Activated CD8-positive, alpha-beta memory T cell treated with anti-CD3 and anti-CD28 coated beads, Interleukin-2, amount 50 U/mL, for 1 hour (primary cell): ENCODE measurements around the gene RIGI.
A peak's percentile ranks its signal among the peaks of the same experiment; 100 is the strongest.
"Not testable (repeated sequence)": the region's sequence is repeated elsewhere in the genome, so short reads cannot be mapped to it uniquely, and the experiment has no call there.

Experiments
- DNase-seq: peaks from one replicate; pipeline ENCODE4 v3.0.0-alpha.2; 2020; ENCODE audit errors: extremely low read depth

Gene RIGI

DNA sequence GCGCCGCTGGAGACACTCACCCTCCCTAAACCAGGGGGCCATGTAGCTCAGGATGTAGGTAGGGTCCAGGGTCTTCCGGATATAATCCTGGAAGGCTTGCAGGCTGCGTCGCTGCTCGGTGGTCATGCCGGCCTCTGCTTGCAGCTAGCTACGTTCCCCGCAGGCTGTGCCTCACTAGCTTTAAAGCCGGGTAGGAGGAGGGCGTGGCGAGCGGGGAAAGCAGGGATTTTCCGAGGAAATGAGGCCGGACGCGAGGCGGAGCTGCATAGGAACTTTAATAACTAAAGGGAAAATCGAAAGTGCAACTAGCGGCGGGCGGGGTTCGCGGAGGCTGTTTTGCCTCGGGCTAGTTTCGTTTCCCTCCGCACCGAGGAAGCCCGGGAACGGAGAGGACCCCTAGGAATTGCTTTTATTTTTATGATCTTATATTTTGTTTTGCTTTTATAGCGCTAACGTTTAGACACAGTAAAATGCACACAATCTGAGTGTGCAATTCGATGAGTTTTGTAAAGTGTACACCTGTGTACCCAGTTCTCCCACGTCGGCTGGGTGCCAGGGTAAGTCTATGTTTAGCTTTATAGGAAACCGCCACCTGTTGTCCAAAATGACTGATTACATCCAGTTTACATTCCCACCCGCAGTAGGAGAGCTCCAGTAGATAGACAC lies at the start of gene RIGI:
Gene RIGI (minus strand): TSS at position 156 of the 666 bp plus-strand sequence. CDS start 30 bp downstream, at position 126.
- peak; percentile 54 for DNase-seq

- DNase-seq, result no peak
Measured at GRCh38 chr9:32574858-32575257, 48.9 kb upstream of the RIGI start.

GRCh38 chr9:32573821-32574220 lies 47.8 kb upstream of the RIGI start:
- DNase-seq, result no peak

- DNase-seq, result peak; percentile 88
Measured at GRCh38 chr9:32572900-32573523, 47.0 kb upstream of the RIGI start, which contains the start of gene NDUFB6. TSS of gene NDUFB6 (minus strand) at chr9:32573159. CDS start at chr9:32573060, 99 bp downstream.

GRCh38 chr9:32571969-32572899 lies 46.2 kb upstream of the RIGI start:
- peak; percentile 69 for DNase-seq

- DNase-seq, result no peak
Measured at GRCh38 chr9:32570262-32570661, 44.3 kb upstream of the RIGI start.

DNA sequence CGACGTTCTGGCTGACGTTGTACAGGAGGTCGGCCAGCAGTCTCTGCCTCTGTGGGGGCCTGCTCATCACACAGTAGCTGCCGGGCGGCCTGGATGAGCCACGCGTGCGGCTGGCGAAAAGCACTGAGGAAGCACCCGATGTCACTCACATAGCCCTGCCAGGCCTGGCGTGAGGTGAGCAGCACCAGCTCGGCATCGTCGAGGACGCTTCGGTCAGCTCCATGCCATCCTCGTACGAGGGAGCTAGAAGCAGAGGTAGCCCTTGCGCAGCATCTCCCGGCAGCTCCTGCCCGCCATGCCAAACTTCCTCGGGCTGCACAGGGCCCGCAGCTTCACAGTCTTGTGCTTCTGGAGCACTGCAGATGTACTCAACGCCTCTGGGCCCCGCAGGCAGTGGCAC lies 40.8 kb upstream of the RIGI start:
- no peak for DNase-seq

DNA sequence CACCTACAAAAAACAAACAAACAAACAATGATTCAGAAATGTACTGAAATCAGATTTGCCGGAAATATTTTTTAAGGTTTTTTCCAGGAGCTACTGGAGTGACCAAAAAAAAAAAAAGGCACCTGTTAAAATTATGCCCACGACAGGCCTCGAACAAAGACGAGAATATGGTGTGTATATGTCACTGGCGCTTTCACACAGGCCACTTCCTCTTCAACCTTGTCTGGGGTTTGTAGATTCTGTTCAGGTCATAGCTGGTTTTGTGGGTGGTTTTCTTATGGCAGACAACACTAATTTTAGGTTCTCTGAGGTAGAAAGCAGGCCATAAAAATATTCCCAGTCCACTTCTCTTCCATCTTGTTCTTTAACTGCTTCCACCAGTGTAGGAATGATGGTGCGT lies 40.0 kb upstream of the RIGI start:
- no peak for DNase-seq

GRCh38 chr9:32558408-32558934 lies 32.5 kb upstream of the RIGI start:
- no peak for DNase-seq

DNA sequence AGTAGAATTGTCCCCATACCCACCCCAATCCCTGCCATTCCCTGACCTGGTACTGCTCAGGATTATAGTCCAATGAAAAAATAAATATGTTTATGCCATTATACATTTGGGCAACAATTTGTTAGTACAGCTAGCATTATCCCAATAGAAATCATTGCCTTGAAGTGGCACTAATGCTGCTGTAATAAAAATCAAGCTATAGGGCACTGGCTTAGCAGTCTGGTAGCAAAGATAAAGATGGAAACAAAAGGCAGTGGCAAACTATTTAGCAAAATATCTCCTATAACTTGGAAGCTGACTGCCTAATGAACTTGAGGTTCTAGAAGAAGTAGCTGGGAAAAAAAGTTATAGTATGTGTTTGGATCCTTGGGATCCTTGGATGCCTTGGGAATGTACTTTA lies 28.6 kb upstream of the RIGI start:
- DNase-seq, result no peak

- no peak for DNase-seq
Measured at GRCh38 chr9:32554107-32554506, 28.1 kb upstream of the RIGI start.

DNA sequence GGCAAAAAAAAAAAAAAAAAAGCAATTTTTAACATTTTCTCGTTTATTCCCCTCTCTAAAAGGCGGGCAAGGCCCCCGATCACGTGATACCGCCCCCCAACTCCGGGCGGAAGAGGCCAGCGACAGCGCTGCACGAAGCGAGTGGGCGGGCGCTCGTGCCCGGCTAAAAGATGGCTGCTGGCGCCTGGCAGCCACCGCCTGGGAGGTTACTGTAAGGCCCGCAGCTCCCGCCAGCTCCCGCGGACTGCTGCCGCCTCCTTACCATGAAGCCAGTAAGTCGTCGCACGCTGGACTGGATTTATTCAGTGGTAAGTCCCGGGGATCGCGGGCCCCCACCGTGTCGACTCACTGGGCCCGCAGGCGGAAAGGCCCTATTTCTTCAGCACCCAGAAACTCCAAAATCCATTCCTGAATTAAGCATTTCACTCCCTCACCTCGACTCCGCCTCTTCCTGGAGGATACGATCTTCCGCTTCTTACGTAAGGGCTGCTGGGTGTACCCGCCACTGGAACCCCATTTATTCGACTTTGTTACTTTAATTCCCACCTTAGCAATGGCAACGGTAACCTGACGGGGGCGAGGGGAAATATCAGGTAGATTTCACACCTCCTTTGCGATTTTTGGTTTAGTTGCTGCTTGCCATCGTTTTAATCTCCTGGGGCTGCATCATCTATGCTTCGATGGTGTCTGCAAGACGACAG lies 26.3 kb upstream of the RIGI start, which contains the start of the genes SMIM27 and TOPORS:
Gene SMIM27 (plus strand): TSS at position 156 of the 701 bp plus-strand sequence. CDS start 108 bp downstream, at position 264.
Gene TOPORS (minus strand): TSS at position 415 of the 701 bp plus-strand sequence. CDS start 150 bp downstream, at position 265.
- DNase-seq, result peak; percentile 77

GRCh38 chr9:32551276-32552051 lies 25.5 kb upstream of the RIGI start:
- DNase-seq, result no peak

DNA sequence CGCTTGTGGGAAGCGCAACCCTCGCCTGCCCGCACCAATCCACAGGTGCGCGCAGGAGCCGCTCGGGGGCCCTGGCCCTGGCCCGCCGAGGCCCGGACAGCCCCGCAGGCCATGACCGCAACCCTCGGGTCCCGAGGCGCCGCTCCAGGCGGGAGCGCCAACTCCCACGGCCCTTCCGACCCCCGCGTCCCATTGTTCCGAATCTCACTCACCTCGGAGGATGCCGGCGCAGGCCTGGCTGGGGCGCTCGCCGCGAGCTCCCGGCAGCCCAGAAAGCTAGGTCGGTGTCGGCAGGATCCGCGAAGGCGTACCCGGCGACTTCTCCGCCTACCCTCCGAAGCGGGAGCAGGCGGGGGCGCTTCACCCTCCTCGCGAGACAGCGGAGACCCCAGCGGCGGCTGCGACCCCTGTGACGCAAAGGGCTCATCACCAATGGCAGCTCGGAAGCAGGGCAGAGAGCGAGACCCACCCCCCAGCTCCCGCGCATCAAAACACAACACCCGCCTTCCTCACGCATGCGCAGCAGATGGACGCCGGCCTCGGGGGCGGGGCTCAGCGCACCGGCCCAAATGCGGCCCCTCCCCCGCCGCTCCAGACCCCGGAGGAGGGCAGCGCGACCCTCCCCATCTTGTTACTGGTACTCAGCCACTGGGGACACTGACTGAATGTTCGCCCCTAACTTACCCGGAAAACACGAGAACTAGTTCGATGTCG lies 24.7 kb upstream of the RIGI start:
- DNase-seq, result peak; percentile 98

DNA sequence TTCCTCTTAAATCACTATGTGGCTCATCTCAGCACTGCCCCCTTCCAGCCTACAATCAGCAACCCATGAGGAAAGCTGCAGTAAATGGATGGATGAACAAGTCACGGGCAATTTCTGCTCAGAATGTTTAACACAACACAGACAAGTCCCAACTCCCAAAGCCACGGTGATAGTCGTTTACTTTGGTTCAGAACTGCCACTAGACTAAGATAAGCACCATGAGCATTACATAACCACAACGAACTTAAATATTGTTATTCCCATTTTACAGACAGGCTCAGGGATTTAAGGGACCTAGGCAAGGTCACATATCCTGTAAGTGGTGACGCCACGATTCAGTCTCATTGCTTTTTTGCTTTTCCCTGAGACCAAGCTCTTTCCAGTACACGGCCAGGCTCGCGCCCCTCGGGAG lies 24.2 kb upstream of the RIGI start:
- no peak for DNase-seq

- not testable (repeated sequence) for DNase-seq
Measured at GRCh38 chr9:32548213-32548612, 22.2 kb upstream of the RIGI start.

- no peak for DNase-seq
Measured at GRCh38 chr9:32545884-32546283, 19.9 kb upstream of the RIGI start.

DNA sequence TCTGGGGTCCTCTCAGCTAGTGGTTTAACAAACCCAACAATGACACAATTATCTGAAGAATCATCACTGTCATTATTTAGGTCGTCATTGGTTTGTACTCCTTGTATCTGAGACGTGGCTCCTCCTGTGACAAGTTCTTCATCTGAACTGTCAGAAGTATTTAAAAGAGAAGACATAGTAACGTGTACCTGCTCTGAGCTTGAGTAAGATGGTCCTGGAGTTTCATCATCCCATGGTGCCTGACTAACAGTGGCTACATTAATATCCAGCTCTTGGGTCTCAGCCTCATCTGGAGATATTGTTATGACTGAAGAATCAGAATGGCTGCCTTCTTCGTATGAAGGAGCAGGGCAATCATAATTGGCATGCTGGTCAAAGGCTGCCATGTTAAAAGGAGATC lies 17.1 kb upstream of the RIGI start:
- DNase-seq, result no peak

DNA sequence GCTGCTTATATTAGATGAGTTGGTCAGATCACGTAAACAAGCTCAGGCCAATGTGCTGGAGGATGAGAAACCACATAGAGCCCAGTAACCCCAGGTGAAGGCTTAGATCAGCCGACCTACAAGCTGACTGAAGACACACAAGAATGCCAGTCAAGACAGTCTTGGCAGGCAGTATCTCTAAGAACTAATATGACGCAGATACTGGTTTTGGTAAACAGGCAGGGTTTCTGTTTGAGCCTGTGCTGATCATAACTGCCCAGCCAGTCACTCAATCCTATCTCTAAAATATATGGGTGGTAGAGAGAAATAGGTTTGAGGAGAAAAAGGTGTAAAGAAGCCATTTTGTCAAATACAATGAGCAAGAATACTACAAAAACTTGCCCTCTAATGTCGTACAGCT lies 7.8 kb upstream of the RIGI start:
- no peak for DNase-seq

DNA sequence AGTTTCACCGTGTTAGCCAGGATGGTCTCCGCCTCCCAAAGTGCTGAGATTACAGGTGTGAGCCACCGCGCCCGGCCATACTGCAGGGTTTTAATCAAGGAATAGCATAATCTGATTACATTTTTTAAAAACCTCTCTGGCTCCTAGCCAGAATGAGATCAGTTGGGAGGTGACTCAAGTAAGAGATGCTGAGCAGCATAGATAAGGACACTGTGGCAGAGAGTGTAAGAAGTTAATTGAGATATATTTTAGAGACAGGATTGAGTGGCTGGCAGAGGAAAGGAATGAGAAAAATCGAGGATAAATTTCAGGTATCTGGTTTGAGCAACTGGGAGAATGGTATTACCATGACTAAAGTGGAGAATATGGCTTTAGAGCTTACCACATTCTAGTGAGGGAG lies 7.3 kb upstream of the RIGI start:
- DNase-seq, result no peak
